GM18861 (cell line): ENCODE measurements around the gene PNMT.

ENCODE experiments used
- ATAC-seq: cut with Tn5 transposase; IDR thresholded peaks from one replicate; pipeline ENCODE4 v1.9.1; 2021; ENCODE audit not compliant: unreplicated experiment

Gene PNMT

GRCh38 chr17:39669897-39670735 is 1.9 kb downstream of the PNMT start:
- ATAC-seq = no peak

- no peak for ATAC-seq
Observed at GRCh38 chr17:39670746-39671145, 2.5 kb downstream of the PNMT start.

GRCh38 chr17:39671651-39672521 is 3.6 kb downstream of the PNMT start:
- no peak for ATAC-seq

- ATAC-seq = no peak
Observed at GRCh38 chr17:39672522-39673334, 4.5 kb downstream of the PNMT start.

GRCh38 chr17:39673335-39674081 is 5.3 kb downstream of the PNMT start:
- ATAC-seq = no peak

GRCh38 chr17:39674179-39674578 is 5.9 kb downstream of the PNMT start:
- no peak for ATAC-seq

GRCh38 chr17:39674702-39675389 is 6.6 kb downstream of the PNMT start:
- ATAC-seq = no peak

GRCh38 chr17:39675390-39676082 is 7.3 kb downstream of the PNMT start:
- ATAC-seq = no peak

GRCh38 chr17:39676198-39676819 is 8.1 kb downstream of the PNMT start:
- ATAC-seq = no peak

GRCh38 chr17:39677072-39677471 is 8.8 kb downstream of the PNMT start:
- ATAC-seq = no peak

- ATAC-seq = no peak
Observed at GRCh38 chr17:39677542-39678339, 9.5 kb downstream of the PNMT start.

GRCh38 chr17:39678340-39679116 is 10.3 kb downstream of the PNMT start:
- no peak for ATAC-seq

- no peak for ATAC-seq
Observed at GRCh38 chr17:39679521-39680192, 11.4 kb downstream of the PNMT start.

- no peak for ATAC-seq
Observed at GRCh38 chr17:39683295-39683939, 15.2 kb downstream of the PNMT start.

- ATAC-seq = no peak
Observed at GRCh38 chr17:39684369-39685192, 16.3 kb downstream of the PNMT start.
